ENCODE measurements around the gene SORCS2. TPM values are rescaled to one million over a fixed set of nuclear protein-coding genes. Genes with fewer than 3 reads are reported as not detected.

SORCS2 gene
- total and polyA plus RNA-seq, 2 of the 4 experiments (the other 2 are of a cell fraction) = 0.36 to 0.62 TPM

DNA sequence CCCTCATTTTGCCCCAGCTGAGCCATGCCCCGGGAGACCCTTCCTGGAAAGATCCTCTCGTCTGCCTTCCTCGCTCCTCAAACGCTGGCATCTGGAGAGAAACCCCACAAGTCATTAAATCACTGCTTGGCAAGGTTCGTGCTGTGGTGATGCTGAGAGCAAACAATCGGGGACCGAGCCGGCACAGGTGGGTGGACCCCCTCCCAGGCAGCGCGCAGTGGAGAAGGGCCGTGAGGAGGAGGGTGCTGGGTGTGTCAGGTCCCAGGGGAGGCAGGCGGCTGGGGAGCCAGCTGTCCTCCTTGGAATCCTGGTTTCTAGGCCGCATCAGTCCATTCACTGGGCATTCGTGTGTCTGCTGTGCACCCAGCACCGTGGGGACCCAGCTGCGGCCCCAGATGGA, 307.3 kb downstream of the SORCS2 start:
- POLR2A ChIA-PET (ENCODE audit: unreplicated experiment) = no interaction called here
- WGBS, 2 experiments (ENCODE audit: extremely low coverage in 2 of 2, insufficient read length in 1 of 2) = 40% methylated on average over 1 of the region's 16 CpGs; no CpG with 5 or more reads in 1 of the 2 experiments
- dilution Hi-C loops (cut with HindIII; ENCODE audit: low sequenced_read_pairs, unreplicated experiment) = no loop called here
- H3K4me3 ChIP-seq (ENCODE audit: insufficient read depth, low read depth, low read length) = no peak overlapping the region
- H4K8ac ChIP-seq (ENCODE audit: low read depth in 2 of 2, low read length in 2 of 2) = no peak overlapping the region
- intact Hi-C loops (cut with micrococcal nuclease) = no loop called here
- H3K18ac ChIP-seq (ENCODE audit: low read depth, low read length) = no peak overlapping the region
- no peak overlapping the region for H2AK5ac ChIP-seq (ENCODE audit: low read depth, low read length)
- no peaks in the 10 kb centered on the region for H3K9me1 ChIP-seq (ENCODE audit: insufficient read depth, low read length)
- H3K79me1 ChIP-seq (ENCODE audit: low read depth in 1 of 2, low read length in 2 of 2) = no peaks in the 10 kb centered on the region
- H4K91ac ChIP-seq (ENCODE audit: insufficient read depth, low read depth, low read length) = no peak overlapping the region
- ATAC-seq (ENCODE audit: low read depth) (no peak), DNase-seq (no peak)
- H3K4me2 ChIP-seq (ENCODE audit: low read depth, low read length) = no peak overlapping the region
- no peak overlapping the region for H3K9ac ChIP-seq (ENCODE audit: low read depth, low read length)
- peak overlapping the region; percentile 11 for H2AFZ ChIP-seq (replicated peaks; ENCODE audit: low read length, poor library complexity)
- H2AK9ac ChIP-seq (replicated peaks; ENCODE audit: low read depth, low read length, poor library complexity) = no peak overlapping the region
- no peak overlapping the region for H3K23ac ChIP-seq (ENCODE audit: low read depth, low read length)
- no peaks in the 10 kb centered on the region for H3K9me3 ChIP-seq (ENCODE audit: control insufficient read depth, insufficient read depth, low read length)
- no peaks in the 10 kb centered on the region for H3K4me1 ChIP-seq (ENCODE audit: control insufficient read depth, insufficient read depth, low read length)
- no peak overlapping the region for H2BK120ac ChIP-seq (ENCODE audit: low read depth, low read length)
- in situ Hi-C loops (cut with MboI; ENCODE audit: low sequenced_read_pairs) = no loop called here
- no peak overlapping the region for H4K5ac ChIP-seq (ENCODE audit: low read depth, low read length)
- no peaks in the 10 kb centered on the region for H4K20me1 ChIP-seq (ENCODE audit: insufficient read depth, low read length)
- CTCF ChIA-PET = no interaction called here
- TF ChIP-seq MXI1 (IDR thresholded peaks at IDR 0.05; ENCODE audit: borderline replicate concordance, low read depth, low read length) (no peak), SMC3 (IDR thresholded peaks at IDR 0.05; ENCODE audit: low read depth, low read length) (no peak), BHLHE40 (IDR thresholded peaks at IDR 0.05; ENCODE audit: low read depth, low read length) (no peak), MAZ (IDR thresholded peaks at IDR 0.05; ENCODE audit: borderline replicate concordance, low read depth, low read length) (no peak), RCOR1 (IDR thresholded peaks at IDR 0.05; ENCODE audit: insufficient replicate concordance, low read length) (no peak), CEBPB (IDR thresholded peaks at IDR 0.05; ENCODE audit: low read depth, low read length) (no peak)
- TF ChIP-seq, protein P1, sequence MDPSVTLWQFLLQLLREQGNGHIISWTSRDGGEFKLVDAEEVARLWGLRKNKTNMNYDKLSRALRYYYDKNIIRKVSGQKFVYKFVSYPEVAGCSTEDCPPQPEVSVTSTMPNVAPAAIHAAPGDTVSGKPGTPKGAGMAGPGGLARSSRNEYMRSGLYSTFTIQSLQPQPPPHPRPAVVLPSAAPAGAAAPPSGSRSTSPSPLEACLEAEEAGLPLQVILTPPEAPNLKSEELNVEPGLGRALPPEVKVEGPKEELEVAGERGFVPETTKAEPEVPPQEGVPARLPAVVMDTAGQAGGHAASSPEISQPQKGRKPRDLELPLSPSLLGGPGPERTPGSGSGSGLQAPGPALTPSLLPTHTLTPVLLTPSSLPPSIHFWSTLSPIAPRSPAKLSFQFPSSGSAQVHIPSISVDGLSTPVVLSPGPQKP (IDR thresholded peaks at IDR 0.05; ENCODE audit: borderline replicate concordance, low read depth, low read length) = no peak
- no peak overlapping the region for H3K14ac ChIP-seq (replicated peaks; ENCODE audit: low read depth, low read length)
- no peak overlapping the region for H3K27ac ChIP-seq (ENCODE audit: insufficient read depth, low read length)
- H2BK5ac ChIP-seq (ENCODE audit: low read depth, low read length, poor library complexity, severe bottlenecking) = no peak overlapping the region
- no peak overlapping the region for H3K56ac ChIP-seq (ENCODE audit: extremely low read depth, insufficient read depth, low read length)
- no TSS peak for BruUV-seq (replicated peaks)
- no peak overlapping the region for H2BK15ac ChIP-seq (ENCODE audit: low read depth, low read length)
- H3K4ac ChIP-seq (ENCODE audit: low read depth, low read length) = no peak overlapping the region
- H3K36me3 ChIP-seq (ENCODE audit: control insufficient read depth, insufficient read depth, low read length) = no peaks in the 10 kb centered on the region
- no peak overlapping the region for H2BK20ac ChIP-seq (ENCODE audit: low read depth, low read length)
- peaks cover 63% of the 10 kb centered on the region for H3K27me3 ChIP-seq (ENCODE audit: control insufficient read depth, insufficient read depth, low read length)
